ENCODE results near the gene SLFN12L. TPM values are rescaled to one million over a fixed set of nuclear protein-coding genes. Genes with fewer than 3 reads are reported as not detected.
"Not testable (repeated sequence)": the region's sequence is repeated elsewhere in the genome, so short reads cannot be mapped to it uniquely, and the experiment has no call there.

Gene SLFN12L
- total RNA-seq, 1 donor: 0.18 TPM

DNA sequence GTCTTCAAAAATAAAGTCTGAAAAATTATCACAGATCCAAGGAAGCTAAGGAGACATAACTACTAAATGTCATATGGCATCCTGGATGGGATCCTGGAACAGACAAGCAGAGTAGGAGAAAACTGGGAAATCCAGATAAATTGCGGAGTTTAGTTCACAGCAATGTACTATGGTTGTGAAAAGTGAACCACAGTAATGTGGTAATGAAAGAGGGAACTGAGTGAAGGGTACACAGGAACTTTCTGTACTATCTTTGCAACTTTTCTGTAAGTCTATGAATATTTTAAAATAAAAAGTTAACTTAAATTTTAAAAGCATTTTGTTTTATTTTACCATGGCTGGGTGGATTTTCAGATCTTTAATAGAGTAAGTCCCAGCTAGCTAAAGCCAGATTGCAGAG, 16.3 kb downstream of the SLFN12L start:
- TF ChIP-seq CTCF (IDR thresholded peaks at IDR 0.05; ENCODE audit: insufficient read depth, low read length): no peak
- DNase-seq (ENCODE audit: low read depth): no peak
- no peak overlapping the region for H3K4me3 ChIP-seq (ENCODE audit: low read depth, low read length)

GRCh38 chr17:35519906-35520442, 17.5 kb downstream of the SLFN12L start:
- no peak for TF ChIP-seq CTCF (IDR thresholded peaks at IDR 0.05; ENCODE audit: insufficient read depth, low read length)
- no peak overlapping the region for H3K4me3 ChIP-seq (ENCODE audit: low read depth, low read length)
- DNase-seq (ENCODE audit: low read depth): no peak

- DNase-seq (ENCODE audit: low read depth): no peak
- TF ChIP-seq CTCF (IDR thresholded peaks at IDR 0.05; ENCODE audit: insufficient read depth, low read length): no peak
- H3K4me3 ChIP-seq (ENCODE audit: low read depth, low read length): no peak overlapping the region
Measured at GRCh38 chr17:35519439-35519838, 18.0 kb downstream of the SLFN12L start.

- H3K4me3 ChIP-seq (ENCODE audit: low read depth, low read length); DNase-seq (ENCODE audit: low read depth): not testable (repeated sequence)
Measured at GRCh38 chr17:35518431-35518830, 19.0 kb downstream of the SLFN12L start.

DNA sequence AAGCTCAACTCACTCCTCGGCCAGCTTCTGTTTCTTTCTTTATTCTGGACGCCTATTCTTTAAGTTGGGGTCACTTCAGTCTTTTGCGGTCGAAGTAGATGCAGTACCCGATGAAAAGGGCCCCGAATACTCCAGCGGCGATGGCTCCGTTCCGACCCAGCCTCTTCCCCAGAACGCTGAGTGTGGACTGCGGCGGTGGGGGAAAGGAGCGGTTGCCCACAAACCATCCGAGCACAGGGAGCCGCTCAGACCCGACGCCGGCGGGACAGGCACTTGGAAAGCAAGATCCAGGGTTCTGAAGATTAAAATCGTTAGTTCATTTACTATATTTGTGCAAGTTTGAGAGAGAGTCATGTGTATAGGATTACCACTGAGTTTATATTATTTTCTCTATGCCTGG, 22.5 kb downstream of the SLFN12L start:
- no peak overlapping the region for H3K4me3 ChIP-seq (ENCODE audit: low read depth, low read length)
- TF ChIP-seq CTCF (IDR thresholded peaks at IDR 0.05; ENCODE audit: insufficient read depth, low read length): no peak
- no peak for DNase-seq (ENCODE audit: low read depth)

GRCh38 chr17:35514564-35514963, 22.9 kb downstream of the SLFN12L start:
- no peak overlapping the region for H3K4me3 ChIP-seq (ENCODE audit: low read depth, low read length)
- TF ChIP-seq CTCF (IDR thresholded peaks at IDR 0.05; ENCODE audit: insufficient read depth, low read length): no peak
- DNase-seq (ENCODE audit: low read depth): no peak

DNA sequence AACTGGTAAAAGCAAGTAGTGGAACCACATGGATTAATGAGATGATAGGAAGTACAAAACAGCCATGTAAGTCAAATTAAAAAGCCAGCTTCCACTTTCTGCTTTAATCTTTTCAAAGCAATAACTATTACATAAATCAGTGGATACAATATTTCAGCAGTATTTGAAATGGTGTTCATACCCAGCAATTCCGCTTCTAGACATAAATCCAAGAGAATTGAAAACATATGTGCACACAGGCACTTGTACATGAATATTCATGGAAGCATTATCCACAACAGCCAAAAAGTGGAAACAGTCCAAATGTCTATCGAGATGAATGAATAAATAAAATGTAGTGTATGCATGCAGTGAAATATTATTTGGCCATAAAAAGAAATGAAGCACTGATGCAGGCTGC, 27.4 kb downstream of the SLFN12L start:
- no peak for DNase-seq (ENCODE audit: low read depth)
- TF ChIP-seq CTCF (IDR thresholded peaks at IDR 0.05; ENCODE audit: insufficient read depth, low read length): no peak
- no peak overlapping the region for H3K4me3 ChIP-seq (ENCODE audit: low read depth, low read length)

GRCh38 chr17:35507714-35508113, 29.8 kb downstream of the SLFN12L start:
- not testable (repeated sequence) for DNase-seq (ENCODE audit: low read depth); H3K4me3 ChIP-seq (ENCODE audit: low read depth, low read length)

Data from fibroblast of the aortic adventitia (primary cell).